HCT116 (cell line): Measurements from ENCODE around the gene KCNQ4.

Source experiments
- EZH2 ChIP-seq: fragments of 200-600 bp; sonication (generic); IDR thresholded peaks from 2 replicates; pipeline ENCODE4 v1.6.1; 2017; ENCODE audit warnings: antibody characterized with exemption, mixed run types
- EZH2phosphoT487 ChIP-seq: fragments of 200-600 bp; IDR thresholded peaks from 2 replicates; pipeline ENCODE4 v1.6.1; 2018; ENCODE audit warnings: antibody characterized with exemption, borderline replicate concordance
- POLR2A ChIP-seq: IDR thresholded peaks from 2 replicates; pipeline ENCODE4 v1.7.0; 2011; ENCODE audit warnings: borderline replicate concordance; ENCODE audit not compliant: insufficient read depth, insufficient read length; ENCODE audit errors: extremely low read depth
- SIN3A ChIP-seq: IDR thresholded peaks from 2 replicates; pipeline ENCODE4 v1.6.1; 2012; ENCODE audit warnings: low read depth
- SP1 ChIP-seq: IDR thresholded peaks from 2 replicates; pipeline ENCODE4 v1.6.1; 2012; ENCODE audit warnings: low read depth
- TCF7L2 ChIP-seq: IDR thresholded peaks from 2 replicates; pipeline ENCODE4 v1.7.0; 2011; ENCODE audit warnings: borderline replicate concordance, inconsistent platforms; ENCODE audit not compliant: insufficient read depth, insufficient read length; ENCODE audit errors: extremely low read depth
- ZFX ChIP-seq: fragments of 450-650 bp; IDR thresholded peaks from 2 replicates; pipeline ENCODE4 v1.6.1; 2017
- ZNF274 ChIP-seq: fragments of 200-500 bp; sonication (Bioruptor generic); IDR thresholded peaks from 2 replicates; pipeline ENCODE4 v1.6.1; 2014; ENCODE audit warnings: mild to moderate bottlenecking, low read depth, low read length, inconsistent platforms
- TF ChIP-seq, protein P1 (sequence below): IDR thresholded peaks from 2 replicates; pipeline ENCODE4 v1.6.1; 2012
- TF ChIP-seq, protein P2 (sequence below), 3 experiments: fragments of 200-600 bp in 1 of 3; sonication (generic) in 1 of 3; IDR thresholded peaks in 2 of 3; conservative IDR thresholded peaks in 1 of 3; 2 replicates each; pipeline ENCODE4 v1.5.1; 2012 to 2017; ENCODE audit warnings: low read depth in 2 of 3, low read length in 2 of 3, antibody characterized with exemption in 1 of 3, borderline replicate concordance in 1 of 3, control low read depth in 1 of 3, mild to moderate bottlenecking in 1 of 3, mixed read lengths in 1 of 3, mixed run types in 1 of 3, moderate library complexity in 1 of 3; ENCODE audit not compliant: insufficient read depth in 1 of 3
- TF ChIP-seq, protein P3 (sequence below): IDR thresholded peaks from 2 replicates; pipeline ENCODE4 v1.6.1; 2012; ENCODE audit warnings: low read depth

DNA sequence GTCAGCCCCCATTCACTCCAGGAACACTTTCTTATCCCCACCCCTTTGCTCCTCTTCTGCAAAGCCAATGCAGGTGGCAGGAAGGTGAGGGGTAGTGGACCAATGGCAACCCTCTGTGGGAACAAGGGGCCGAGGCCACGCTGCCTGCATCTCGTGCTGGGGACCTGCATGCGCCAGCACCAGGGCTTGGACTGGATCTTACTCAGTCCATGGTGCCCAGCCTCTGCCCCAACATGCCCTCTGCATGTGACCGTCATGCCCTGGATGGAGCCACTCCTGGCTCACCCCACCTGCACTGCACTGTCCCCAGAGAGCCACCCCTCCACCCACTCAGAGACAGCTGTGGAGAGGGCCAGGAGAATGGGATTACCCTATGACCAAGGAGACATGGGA is 56.4 kb downstream of the KCNQ4 start:
- no peak for TF ChIP-seq POLR2A
- TF ChIP-seq, protein P1, sequence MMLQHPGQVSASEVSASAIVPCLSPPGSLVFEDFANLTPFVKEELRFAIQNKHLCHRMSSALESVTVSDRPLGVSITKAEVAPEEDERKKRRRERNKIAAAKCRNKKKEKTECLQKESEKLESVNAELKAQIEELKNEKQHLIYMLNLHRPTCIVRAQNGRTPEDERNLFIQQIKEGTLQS: no peak
- TF ChIP-seq, protein P2, sequence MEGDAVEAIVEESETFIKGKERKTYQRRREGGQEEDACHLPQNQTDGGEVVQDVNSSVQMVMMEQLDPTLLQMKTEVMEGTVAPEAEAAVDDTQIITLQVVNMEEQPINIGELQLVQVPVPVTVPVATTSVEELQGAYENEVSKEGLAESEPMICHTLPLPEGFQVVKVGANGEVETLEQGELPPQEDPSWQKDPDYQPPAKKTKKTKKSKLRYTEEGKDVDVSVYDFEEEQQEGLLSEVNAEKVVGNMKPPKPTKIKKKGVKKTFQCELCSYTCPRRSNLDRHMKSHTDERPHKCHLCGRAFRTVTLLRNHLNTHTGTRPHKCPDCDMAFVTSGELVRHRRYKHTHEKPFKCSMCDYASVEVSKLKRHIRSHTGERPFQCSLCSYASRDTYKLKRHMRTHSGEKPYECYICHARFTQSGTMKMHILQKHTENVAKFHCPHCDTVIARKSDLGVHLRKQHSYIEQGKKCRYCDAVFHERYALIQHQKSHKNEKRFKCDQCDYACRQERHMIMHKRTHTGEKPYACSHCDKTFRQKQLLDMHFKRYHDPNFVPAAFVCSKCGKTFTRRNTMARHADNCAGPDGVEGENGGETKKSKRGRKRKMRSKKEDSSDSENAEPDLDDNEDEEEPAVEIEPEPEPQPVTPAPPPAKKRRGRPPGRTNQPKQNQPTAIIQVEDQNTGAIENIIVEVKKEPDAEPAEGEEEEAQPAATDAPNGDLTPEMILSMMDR (IDR thresholded peaks at IDR 0.05 in 2 of 3, conservative IDR thresholded peaks at IDR 0.05 in 1 of 3; ENCODE audit: borderline replicate concordance in 1 of 3, insufficient read depth in 1 of 3, low read depth in 2 of 3, low read length in 2 of 3): no peak
- no peak for TF ChIP-seq EZH2
- TF ChIP-seq, protein P3, sequence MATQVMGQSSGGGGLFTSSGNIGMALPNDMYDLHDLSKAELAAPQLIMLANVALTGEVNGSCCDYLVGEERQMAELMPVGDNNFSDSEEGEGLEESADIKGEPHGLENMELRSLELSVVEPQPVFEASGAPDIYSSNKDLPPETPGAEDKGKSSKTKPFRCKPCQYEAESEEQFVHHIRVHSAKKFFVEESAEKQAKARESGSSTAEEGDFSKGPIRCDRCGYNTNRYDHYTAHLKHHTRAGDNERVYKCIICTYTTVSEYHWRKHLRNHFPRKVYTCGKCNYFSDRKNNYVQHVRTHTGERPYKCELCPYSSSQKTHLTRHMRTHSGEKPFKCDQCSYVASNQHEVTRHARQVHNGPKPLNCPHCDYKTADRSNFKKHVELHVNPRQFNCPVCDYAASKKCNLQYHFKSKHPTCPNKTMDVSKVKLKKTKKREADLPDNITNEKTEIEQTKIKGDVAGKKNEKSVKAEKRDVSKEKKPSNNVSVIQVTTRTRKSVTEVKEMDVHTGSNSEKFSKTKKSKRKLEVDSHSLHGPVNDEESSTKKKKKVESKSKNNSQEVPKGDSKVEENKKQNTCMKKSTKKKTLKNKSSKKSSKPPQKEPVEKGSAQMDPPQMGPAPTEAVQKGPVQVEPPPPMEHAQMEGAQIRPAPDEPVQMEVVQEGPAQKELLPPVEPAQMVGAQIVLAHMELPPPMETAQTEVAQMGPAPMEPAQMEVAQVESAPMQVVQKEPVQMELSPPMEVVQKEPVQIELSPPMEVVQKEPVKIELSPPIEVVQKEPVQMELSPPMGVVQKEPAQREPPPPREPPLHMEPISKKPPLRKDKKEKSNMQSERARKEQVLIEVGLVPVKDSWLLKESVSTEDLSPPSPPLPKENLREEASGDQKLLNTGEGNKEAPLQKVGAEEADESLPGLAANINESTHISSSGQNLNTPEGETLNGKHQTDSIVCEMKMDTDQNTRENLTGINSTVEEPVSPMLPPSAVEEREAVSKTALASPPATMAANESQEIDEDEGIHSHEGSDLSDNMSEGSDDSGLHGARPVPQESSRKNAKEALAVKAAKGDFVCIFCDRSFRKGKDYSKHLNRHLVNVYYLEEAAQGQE: no peak
- TF ChIP-seq ZNF274: no peak
- TF ChIP-seq SP1: no peak
- TF ChIP-seq EZH2phosphoT487: no peak
- no peak for TF ChIP-seq ZFX
- no peak for TF ChIP-seq SIN3A
- TF ChIP-seq TCF7L2: no peak
